DMS53 (cell line): ENCODE measurements around the gene OR1D2.
"Not testable (repeated sequence)": the region's sequence is repeated elsewhere in the genome, so short reads cannot be mapped to it uniquely, and the experiment has no call there.

Experiments
- DNase-seq: peaks from one replicate; lab custom pipeline; 2025; lab: John Stamatoyannopoulos, UW

The OR1D2 gene

GRCh38 chr17:3104322-3104721 lies at the start of gene OR1D2:
OR1D2 (minus strand) TSS chr17:3104422; CDS start chr17:3092996, 11,426 bp downstream.
- DNase-seq = no peak

GRCh38 chr17:3137494-3137893 lies 33.3 kb upstream of the OR1D2 start:
- not testable (repeated sequence) for DNase-seq

GRCh38 chr17:3127451-3127850 lies 23.2 kb upstream of the OR1D2 start, which contains the start of gene OR1G1:
OR1G1 (minus strand) TSS chr17:3127551; CDS start chr17:3127551, 0 bp downstream.
- DNase-seq = no peak

GRCh38 chr17:3073850-3074249 lies 30.4 kb downstream of the OR1D2 start:
- not testable (repeated sequence) for DNase-seq

- DNase-seq = not testable (repeated sequence)
These were observed 39.0 kb downstream of the OR1D2 start for GRCh38 chr17:3065192-3065591.

- not testable (repeated sequence) for DNase-seq
These were observed 40.7 kb downstream of the OR1D2 start, which contains the start of gene OR1D5 for GRCh38 chr17:3063507-3063906. OR1D5 (minus strand) TSS chr17:3063607; CDS start chr17:3063607, 0 bp downstream.

GRCh38 chr17:3062824-3063377 lies 41.3 kb downstream of the OR1D2 start:
- DNase-seq = not testable (repeated sequence)

- DNase-seq = not testable (repeated sequence)
These were observed 49.4 kb downstream of the OR1D2 start for GRCh38 chr17:3054868-3055267.

GRCh38 chr17:3049705-3050295 lies 54.4 kb downstream of the OR1D2 start:
- DNase-seq = peak; percentile 31

GRCh38 chr17:3048727-3049471 lies 55.3 kb downstream of the OR1D2 start:
- DNase-seq = peak; percentile 98

GRCh38 chr17:3046753-3047152 lies 57.5 kb downstream of the OR1D2 start:
- no peak for DNase-seq

GRCh38 chr17:3043737-3044365 lies 60.4 kb downstream of the OR1D2 start:
- DNase-seq = peak; percentile 74

- no peak for DNase-seq
These were observed 63.3 kb downstream of the OR1D2 start for GRCh38 chr17:3040882-3041281.

- DNase-seq = no peak
These were observed 64.5 kb downstream of the OR1D2 start for GRCh38 chr17:3039736-3040135.

GRCh38 chr17:3038941-3039340 lies 65.3 kb downstream of the OR1D2 start:
- peak; percentile 36 for DNase-seq
